ENCODE measurements around the gene MMAB. TPM values are rescaled to one million over a fixed set of nuclear protein-coding genes. Genes with fewer than 3 reads are reported as not detected.

Gene MMAB
- total and polyA plus RNA-seq, 10 of the 15 experiments (the other 5 are each of a cell fraction or from before 2014, with no cell fraction given) = 10.6 to 65.3 (median 45.2) TPM

DNA sequence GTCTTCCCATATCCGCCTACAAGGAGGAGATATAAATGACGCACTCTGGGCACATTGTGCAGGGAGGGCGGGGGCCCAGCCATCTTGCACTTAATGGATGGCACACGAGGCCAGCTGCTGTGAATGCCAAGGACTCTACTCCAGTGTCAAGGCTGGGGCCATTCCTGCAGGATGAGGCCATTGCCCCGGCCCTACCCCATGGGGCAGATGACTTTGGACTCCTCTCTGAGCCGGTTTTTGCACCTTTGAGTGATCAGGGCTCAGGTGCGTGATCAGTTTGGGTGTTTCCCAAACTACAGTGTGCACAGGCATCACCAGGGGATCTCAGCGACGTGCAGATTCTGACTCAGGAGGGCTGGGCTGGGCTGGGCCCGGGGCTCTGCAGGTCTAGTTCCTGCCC, 16.1 kb downstream of the MMAB start (continued):
- TF ChIP-seq, protein P1, sequence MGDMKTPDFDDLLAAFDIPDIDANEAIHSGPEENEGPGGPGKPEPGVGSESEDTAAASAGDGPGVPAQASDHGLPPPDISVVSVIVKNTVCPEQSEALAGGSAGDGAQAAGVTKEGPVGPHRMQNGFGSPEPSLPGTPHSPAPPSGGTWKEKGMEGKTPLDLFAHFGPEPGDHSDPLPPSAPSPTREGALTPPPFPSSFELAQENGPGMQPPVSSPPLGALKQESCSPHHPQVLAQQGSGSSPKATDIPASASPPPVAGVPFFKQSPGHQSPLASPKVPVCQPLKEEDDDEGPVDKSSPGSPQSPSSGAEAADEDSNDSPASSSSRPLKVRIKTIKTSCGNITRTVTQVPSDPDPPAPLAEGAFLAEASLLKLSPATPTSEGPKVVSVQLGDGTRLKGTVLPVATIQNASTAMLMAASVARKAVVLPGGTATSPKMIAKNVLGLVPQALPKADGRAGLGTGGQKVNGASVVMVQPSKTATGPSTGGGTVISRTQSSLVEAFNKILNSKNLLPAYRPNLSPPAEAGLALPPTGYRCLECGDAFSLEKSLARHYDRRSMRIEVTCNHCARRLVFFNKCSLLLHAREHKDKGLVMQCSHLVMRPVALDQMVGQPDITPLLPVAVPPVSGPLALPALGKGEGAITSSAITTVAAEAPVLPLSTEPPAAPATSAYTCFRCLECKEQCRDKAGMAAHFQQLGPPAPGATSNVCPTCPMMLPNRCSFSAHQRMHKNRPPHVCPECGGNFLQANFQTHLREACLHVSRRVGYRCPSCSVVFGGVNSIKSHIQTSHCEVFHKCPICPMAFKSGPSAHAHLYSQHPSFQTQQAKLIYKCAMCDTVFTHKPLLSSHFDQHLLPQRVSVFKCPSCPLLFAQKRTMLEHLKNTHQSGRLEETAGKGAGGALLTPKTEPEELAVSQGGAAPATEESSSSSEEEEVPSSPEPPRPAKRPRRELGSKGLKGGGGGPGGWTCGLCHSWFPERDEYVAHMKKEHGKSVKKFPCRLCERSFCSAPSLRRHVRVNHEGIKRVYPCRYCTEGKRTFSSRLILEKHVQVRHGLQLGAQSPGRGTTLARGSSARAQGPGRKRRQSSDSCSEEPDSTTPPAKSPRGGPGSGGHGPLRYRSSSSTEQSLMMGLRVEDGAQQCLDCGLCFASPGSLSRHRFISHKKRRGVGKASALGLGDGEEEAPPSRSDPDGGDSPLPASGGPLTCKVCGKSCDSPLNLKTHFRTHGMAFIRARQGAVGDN (IDR thresholded peaks at IDR 0.05) = no peak

DNA sequence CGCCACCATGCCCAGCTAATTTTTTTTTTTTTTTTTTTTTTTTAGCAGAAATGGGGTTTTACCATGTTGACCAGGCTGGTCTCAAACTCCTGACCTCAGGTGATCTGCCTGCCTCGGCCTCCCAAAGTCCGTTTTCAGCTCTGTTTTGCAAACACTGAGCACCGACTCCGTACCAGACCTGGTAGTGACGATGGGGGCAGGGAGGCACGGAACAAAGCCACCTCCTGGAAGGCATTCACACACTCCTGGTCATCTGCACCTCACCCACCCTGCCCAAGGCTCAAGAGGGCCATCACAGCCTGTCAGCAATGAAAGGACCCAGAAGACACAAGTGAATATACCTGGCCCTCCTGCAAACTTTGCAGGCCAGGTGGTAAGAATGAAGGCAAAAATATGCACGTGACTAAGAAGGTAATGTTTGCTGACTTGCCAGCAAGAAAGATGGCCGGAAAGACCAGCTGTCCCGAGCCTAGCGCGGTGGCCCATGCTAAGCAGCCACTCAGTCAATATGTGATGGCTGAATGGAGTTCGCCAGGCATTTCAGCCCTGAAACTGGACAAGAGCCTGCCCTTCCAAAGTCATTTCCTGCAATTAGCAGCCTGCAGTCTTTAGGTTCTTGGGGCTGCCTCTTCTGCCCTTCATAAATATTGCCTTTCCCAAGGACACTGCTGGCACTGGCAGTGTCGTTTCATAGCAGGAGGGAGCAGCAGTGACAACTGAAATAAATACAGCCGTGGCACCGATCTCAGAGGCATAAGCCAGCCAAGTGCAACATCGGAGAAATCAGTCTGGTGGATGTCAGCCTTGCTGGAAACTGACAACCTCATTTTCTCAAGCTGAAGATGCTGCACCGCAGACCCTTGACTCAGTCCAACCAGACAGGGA, 17.6 kb downstream of the MMAB start:
- ChIA-PET POLR2A (interaction anchor here (0.6 kb wide), 1 partner anchor 1010 kb away, joined by 3 read pairs; no protein-coding TSS in a partner anchor), SMC1A (ENCODE audit: uncharacterized antibody, unreplicated experiment) (no interaction called here), CTCF (interaction anchor here (0.7 kb wide), 1 partner anchor 36 kb away, joined by 3 read pairs; no protein-coding TSS in a partner anchor), RAD21 (ENCODE audit: unreplicated experiment) (no interaction called here)
- Histone ChIP-seq H2AFZ (ENCODE audit: control insufficient read depth, low read depth, low read length) (no peak overlapping the region), H3K27me3 (replicated peaks in 1 of 2; ENCODE audit: control insufficient read depth in 2 of 2, insufficient read depth in 2 of 2, low read length in 1 of 2) (no peaks in the 10 kb centered on the region), H3K27ac (ENCODE audit: control insufficient read depth, insufficient read depth) (no peak overlapping the region), H3K4me1 (ENCODE audit: control insufficient read depth, insufficient read depth, low read length) (no peaks in the 10 kb centered on the region), H4K20me1 (ENCODE audit: control insufficient read depth, insufficient read depth) (no peaks in the 10 kb centered on the region), H3K36me3 (ENCODE audit: control insufficient read depth in 2 of 2, insufficient read depth in 2 of 2, low read length in 1 of 2) (no peaks in the 10 kb centered on the region), H3K4me3 (no peak overlapping the region), H3K4me2 (ENCODE audit: control insufficient read depth, insufficient read depth) (no peak overlapping the region), H3K79me2 (ENCODE audit: control insufficient read depth, insufficient read depth, low read length) (no peaks in the 10 kb centered on the region), H3K9ac (ENCODE audit: control insufficient read depth, insufficient read depth, low read length) (no peak overlapping the region), H3K9me3 (replicated peaks; ENCODE audit: control insufficient read depth, insufficient read depth, low read length) (no peaks in the 10 kb centered on the region)
- intact Hi-C loops (cut with micrococcal nuclease; ENCODE audit: unreplicated experiment) = no loop called here
- ATAC-seq (no peak), DNase-seq (ENCODE audit: low read depth, low spot score) (no peak), FAIRE-seq (no peak)
- TSS peak; percentile 23 for BruUV-seq (replicated peaks)
- WGBS (ENCODE audit: insufficient coverage, insufficient replicate concordance, low lambda C conversion rate, missing lambda C conversion rate) = 76% methylated on average over 17 of the region's 18 CpGs
- TF ChIP-seq, protein P2, sequence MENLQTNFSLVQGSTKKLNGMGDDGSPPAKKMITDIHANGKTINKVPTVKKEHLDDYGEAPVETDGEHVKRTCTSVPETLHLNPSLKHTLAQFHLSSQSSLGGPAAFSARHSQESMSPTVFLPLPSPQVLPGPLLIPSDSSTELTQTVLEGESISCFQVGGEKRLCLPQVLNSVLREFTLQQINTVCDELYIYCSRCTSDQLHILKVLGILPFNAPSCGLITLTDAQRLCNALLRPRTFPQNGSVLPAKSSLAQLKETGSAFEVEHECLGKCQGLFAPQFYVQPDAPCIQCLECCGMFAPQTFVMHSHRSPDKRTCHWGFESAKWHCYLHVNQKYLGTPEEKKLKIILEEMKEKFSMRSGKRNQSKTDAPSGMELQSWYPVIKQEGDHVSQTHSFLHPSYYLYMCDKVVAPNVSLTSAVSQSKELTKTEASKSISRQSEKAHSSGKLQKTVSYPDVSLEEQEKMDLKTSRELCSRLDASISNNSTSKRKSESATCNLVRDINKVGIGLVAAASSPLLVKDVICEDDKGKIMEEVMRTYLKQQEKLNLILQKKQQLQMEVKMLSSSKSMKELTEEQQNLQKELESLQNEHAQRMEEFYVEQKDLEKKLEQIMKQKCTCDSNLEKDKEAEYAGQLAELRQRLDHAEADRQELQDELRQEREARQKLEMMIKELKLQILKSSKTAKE (IDR thresholded peaks at IDR 0.05; ENCODE audit: low read depth, poor library complexity, severe bottlenecking) = no peak
- no peak for TF ChIP-seq ZNF622 (IDR thresholded peaks at IDR 0.05)
- in situ Hi-C loops (cut with MboI) = no loop called here

Data from GM12878 (cell line).